Stomach (tissue), 9 donors: ENCODE data around the gene SMARCB1. TPM values are rescaled to one million over a fixed set of nuclear protein-coding genes. Genes with fewer than 3 reads are reported as not detected.

ENCODE experiments used
- DNase-seq, 2 donors: peaks; one replicate each; pipeline versions ENCODE4 v3.0.0 to v3.0.0-alpha.2; 2013 to 2019
- H3K27ac ChIP-seq, 5 donors: fragments of 200-600 bp in 4 of 5; sonication (generic) in 4 of 5; one replicate each; pipeline ENCODE4 v1.5.1; 2013 to 2019; ENCODE audit warnings: mild to moderate bottlenecking in 1 of 5, moderate library complexity in 1 of 5
- H3K27me3 ChIP-seq, 3 donors: fragments of 200-600 bp; sonication (generic); one replicate each; pipeline ENCODE4 v1.5.1; 2017 to 2019; ENCODE audit warnings: mixed run types in 1 of 3
- H3K36me3 ChIP-seq, 4 donors: fragments of 200-600 bp; sonication (generic); 1 replicate in 3 of 4; 2 replicates in 1 of 4; pipeline ENCODE4 v1.5.1; 2016 to 2019
- H3K4me1 ChIP-seq, 4 donors: fragments of 200-600 bp; sonication (generic); one replicate each; pipeline ENCODE4 v1.5.1; 2016 to 2019
- H3K4me3 ChIP-seq, 4 donors: fragments of 200-600 bp; sonication (generic) in 3 of 4; one replicate each; pipeline ENCODE4 v1.5.1; 2016 to 2019; ENCODE audit warnings: mild to moderate bottlenecking in 1 of 4
- H3K9me3 ChIP-seq, 4 donors: fragments of 200-600 bp; sonication (generic); one replicate each; pipeline ENCODE4 v1.5.1; 2016 to 2019
- EP300 ChIP-seq: sonication (generic); formaldehyde crosslinking; IDR thresholded peaks from one replicate; pipeline ENCODE4 v1.6.1; 2017; ENCODE audit warnings: antibody characterized with exemption
- POLR2A ChIP-seq, 4 donors: fragments of 450-650 bp; IDR thresholded peaks; one replicate each; pipeline ENCODE4 v1.6.1; 2016; ENCODE audit warnings: antibody characterized with exemption in 4 of 4, control low read depth in 2 of 4, mild to moderate bottlenecking in 1 of 4, moderate library complexity in 1 of 4
- POLR2AphosphoS5 ChIP-seq, 3 donors: sonication (generic); formaldehyde crosslinking; IDR thresholded peaks; one replicate each; pipeline ENCODE4 v1.6.1; 2016; ENCODE audit warnings: antibody characterized with exemption in 3 of 3
- WGBS, 5 donors: extraction: QIAGEN DNeasy Blood & Tissue Kit in 3 of 5; methylation state at CpG; one replicate each; pipeline versions ENCODE4 v1.1.5 to v1.1.7; 2013 to 2018; 5-methylcytosine and 5-hydroxymethylcytosine counted together
- intact Hi-C: fragments of 100-400 bp; cut with DNase I; formaldehyde crosslinking; loops from one replicate; pipeline ENCODE4 v1.15.1; 2023; ENCODE audit warnings: low total_unique reads
- polyA plus RNA-seq, 3 donors: library from polyadenylated mRNA; stranded (reverse); fragments of 200-250 nt; gene quantifications; one replicate each; pipeline ENCODE4 v1.2.3, GENCODE V29; 2013
- total RNA-seq, 5 donors: library from RNA; depleted of rRNA; stranded (reverse); fragments of >200 nt; gene quantifications; one replicate each; pipeline versions ENCODE4 v1.1.0 to v1.2.3, GENCODE V29; 2014 to 2016
- TF ChIP-seq, protein P1 (sequence below), 7 experiments: fragments of 450-650 bp in 4 of 7; fragments of 200-600 bp in 3 of 7; sonication (generic) in 3 of 7; IDR thresholded peaks; one replicate each; pipeline ENCODE4 v1.5.1; 2016 to 2019; ENCODE audit warnings: antibody characterized with exemption in 7 of 7, control low read depth in 2 of 7, mild to moderate bottlenecking in 1 of 7
- donor health status: healthy with polysubstance abuse.
- donor health status: Bipolar disorder and iron deficiency.
- donor health status: healthy.

The SMARCB1 gene
- total and polyA plus RNA-seq, 8 donors = 13.4 to 74.6 (median 40.8) TPM

DNA sequence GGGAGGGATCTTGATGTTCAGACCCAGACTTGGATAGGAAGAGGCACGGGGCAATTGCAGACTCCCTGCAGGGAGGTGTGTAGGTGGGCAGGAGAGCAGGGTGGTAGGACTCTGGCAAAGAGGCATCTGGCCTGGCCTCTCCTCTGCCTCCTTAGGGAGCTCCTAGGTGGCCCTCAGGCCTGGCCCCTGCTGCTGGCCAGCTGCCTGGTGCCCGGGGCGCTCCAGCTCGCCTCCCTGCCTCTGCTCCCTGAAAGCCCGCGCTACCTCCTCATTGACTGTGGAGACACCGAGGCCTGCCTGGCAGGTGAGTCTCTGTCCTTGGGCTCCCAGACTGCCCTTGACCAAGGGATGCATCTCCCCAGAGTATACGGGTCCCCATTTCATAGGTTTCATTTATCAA, 90.8 kb downstream of the SMARCB1 start:
- WGBS, 5 donors = 94 to 98% (median 97%) methylated on average over 7 to 8 of the region's 8 CpGs
- Histone ChIP-seq H3K27ac (no peak overlapping the region), H3K9me3 (no peaks in the 10 kb centered on the region), H3K36me3 (peaks cover 3 to 85% (median 51%) of the 10 kb centered on the region in 4 donors), H3K4me3 (no peak overlapping the region), H3K4me1 (no peaks in the 10 kb centered on the region), H3K27me3 (no peaks in the 10 kb centered on the region)
- intact Hi-C loops = no loop called here
- DNase-seq = no peak
- TF ChIP-seq POLR2A (IDR thresholded peaks at IDR 0.05) (no peak), POLR2AphosphoS5 (IDR thresholded peaks at IDR 0.05) (no peak), EP300 (no peak)
- TF ChIP-seq, protein P1, sequence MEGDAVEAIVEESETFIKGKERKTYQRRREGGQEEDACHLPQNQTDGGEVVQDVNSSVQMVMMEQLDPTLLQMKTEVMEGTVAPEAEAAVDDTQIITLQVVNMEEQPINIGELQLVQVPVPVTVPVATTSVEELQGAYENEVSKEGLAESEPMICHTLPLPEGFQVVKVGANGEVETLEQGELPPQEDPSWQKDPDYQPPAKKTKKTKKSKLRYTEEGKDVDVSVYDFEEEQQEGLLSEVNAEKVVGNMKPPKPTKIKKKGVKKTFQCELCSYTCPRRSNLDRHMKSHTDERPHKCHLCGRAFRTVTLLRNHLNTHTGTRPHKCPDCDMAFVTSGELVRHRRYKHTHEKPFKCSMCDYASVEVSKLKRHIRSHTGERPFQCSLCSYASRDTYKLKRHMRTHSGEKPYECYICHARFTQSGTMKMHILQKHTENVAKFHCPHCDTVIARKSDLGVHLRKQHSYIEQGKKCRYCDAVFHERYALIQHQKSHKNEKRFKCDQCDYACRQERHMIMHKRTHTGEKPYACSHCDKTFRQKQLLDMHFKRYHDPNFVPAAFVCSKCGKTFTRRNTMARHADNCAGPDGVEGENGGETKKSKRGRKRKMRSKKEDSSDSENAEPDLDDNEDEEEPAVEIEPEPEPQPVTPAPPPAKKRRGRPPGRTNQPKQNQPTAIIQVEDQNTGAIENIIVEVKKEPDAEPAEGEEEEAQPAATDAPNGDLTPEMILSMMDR (IDR thresholded peaks at IDR 0.05) = no peak

DNA sequence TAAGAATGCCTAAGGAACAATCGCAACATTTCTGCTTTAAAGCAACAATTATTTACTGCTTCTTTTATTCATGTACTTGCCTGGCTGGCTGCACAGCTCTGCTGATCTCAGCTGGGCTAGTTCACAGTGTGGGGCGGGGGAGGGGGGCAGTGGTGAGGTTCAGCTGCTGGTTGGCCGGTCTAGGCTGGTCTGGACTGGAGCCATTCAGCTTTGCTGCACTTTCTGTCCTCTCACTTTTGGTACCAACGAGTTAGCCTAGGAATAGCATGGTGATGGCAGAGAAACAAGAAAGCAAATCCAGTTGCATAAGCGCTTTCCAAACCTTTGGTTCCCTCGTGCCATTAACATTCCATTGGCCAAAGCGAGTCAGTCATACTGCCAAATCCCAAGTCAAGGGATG, 91.5 kb downstream of the SMARCB1 start:
- Histone ChIP-seq H3K4me3 (no peak overlapping the region), H3K9me3 (no peaks in the 10 kb centered on the region), H3K27ac (no peak overlapping the region), H3K4me1 (no peaks in the 10 kb centered on the region), H3K27me3 (no peaks in the 10 kb centered on the region), H3K36me3 (peaks cover 3 to 85% (median 55%) of the 10 kb centered on the region in 4 donors)
- no peak for TF ChIP-seq EP300
- no peak for TF ChIP-seq POLR2A (IDR thresholded peaks at IDR 0.05)
- no peak for TF ChIP-seq POLR2AphosphoS5 (IDR thresholded peaks at IDR 0.05)
- TF ChIP-seq, protein P1 (IDR thresholded peaks at IDR 0.05) = no peak
- DNase-seq = no peak
- 85 to 90% (median 88%) methylated on average over 7 of the region's 7 CpGs for WGBS, 5 donors
- intact Hi-C loops = no loop called here

DNA sequence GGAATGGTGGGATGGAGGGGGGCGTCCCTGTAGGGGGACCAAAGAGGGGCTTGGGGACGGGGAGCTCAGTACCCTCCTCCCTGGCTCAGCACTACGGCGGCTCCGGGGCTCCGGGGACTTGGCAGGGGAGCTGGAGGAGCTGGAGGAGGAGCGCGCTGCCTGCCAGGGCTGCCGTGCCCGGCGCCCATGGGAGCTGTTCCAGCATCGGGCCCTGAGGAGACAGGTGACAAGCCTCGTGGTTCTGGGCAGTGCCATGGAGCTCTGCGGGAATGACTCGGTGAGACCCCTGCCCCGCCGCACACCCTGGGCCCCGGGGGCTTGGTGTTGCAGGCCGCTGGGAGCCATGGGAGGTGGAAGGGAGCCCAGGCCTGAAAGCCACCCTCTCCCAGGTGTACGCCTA, 95.6 kb downstream of the SMARCB1 start:
- H3K4me3 ChIP-seq = no peak overlapping the region
- H3K27ac ChIP-seq = no peak overlapping the region
- 85 to 91% (median 88%) methylated on average over 9 to 20 of the region's 20 CpGs for WGBS, 5 donors
- no peaks in the 10 kb centered on the region for H3K27me3 ChIP-seq
- DNase-seq = no peak
- TF ChIP-seq POLR2A (IDR thresholded peaks at IDR 0.05) (no peak), POLR2AphosphoS5 (IDR thresholded peaks at IDR 0.05) (no peak), EP300 (no peak)
- TF ChIP-seq, protein P1 (IDR thresholded peaks at IDR 0.05) = no peak
- H3K9me3 ChIP-seq = no peaks in the 10 kb centered on the region
- intact Hi-C loops = no loop called here
- peaks cover 0 to 72% (median 29%) of the 10 kb centered on the region in 4 donors for H3K36me3 ChIP-seq
- no peaks in the 10 kb centered on the region for H3K4me1 ChIP-seq

DNA sequence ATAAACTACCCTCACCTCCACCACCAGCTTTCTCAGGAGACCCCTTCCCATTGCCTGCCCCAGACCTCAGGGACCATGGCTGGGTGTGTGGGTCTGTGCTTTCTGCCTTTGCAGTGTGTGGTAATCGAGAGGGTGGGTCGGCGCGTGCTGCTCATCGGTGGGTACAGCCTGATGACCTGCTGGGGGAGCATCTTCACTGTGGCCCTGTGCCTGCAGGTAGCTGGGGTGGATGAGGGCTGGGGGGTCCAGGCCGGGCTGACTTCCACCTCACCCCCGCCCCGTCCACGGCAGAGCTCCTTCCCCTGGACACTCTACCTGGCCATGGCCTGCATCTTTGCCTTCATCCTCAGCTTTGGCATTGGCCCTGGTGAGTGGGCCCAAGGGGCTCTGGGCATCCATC, 96.9 kb downstream of the SMARCB1 start:
- DNase-seq = no peak
- Histone ChIP-seq H3K9me3 (no peaks in the 10 kb centered on the region), H3K36me3 (peaks cover 0 to 59% (median 20%) of the 10 kb centered on the region in 4 donors), H3K4me3 (no peak overlapping the region), H3K27ac (no peak overlapping the region), H3K4me1 (peaks cover 0 to 8% (median 3%) of the 10 kb centered on the region in 4 donors), H3K27me3 (no peaks in the 10 kb centered on the region)
- WGBS, 5 donors = 95 to 98% (median 96%) methylated on average over 5 to 9 of the region's 9 CpGs
- intact Hi-C loops = no loop called here
- no peak for TF ChIP-seq POLR2AphosphoS5 (IDR thresholded peaks at IDR 0.05)
- TF ChIP-seq, protein P1 (IDR thresholded peaks at IDR 0.05) = no peak
- no peak for TF ChIP-seq EP300
- no peak for TF ChIP-seq POLR2A (IDR thresholded peaks at IDR 0.05)
